Ishikawa (cell line): ENCODE measurements around the gene NOA1.

Experiments used
- CEBPB ChIP-seq: IDR thresholded peaks from 2 replicates; pipeline ENCODE4 v1.6.1; 2012
- CREB1 ChIP-seq: IDR thresholded peaks from 2 replicates; pipeline ENCODE4 v1.6.1; 2012; ENCODE audit warnings: low read depth
- EGR1 ChIP-seq: IDR thresholded peaks from 2 replicates; pipeline ENCODE4 v1.6.1; 2012
- EP300 ChIP-seq: IDR thresholded peaks from 2 replicates; pipeline ENCODE4 v1.6.1; 2012; ENCODE audit warnings: borderline replicate concordance
- FOXM1 ChIP-seq: IDR thresholded peaks from 2 replicates; pipeline ENCODE4 v1.6.1; 2012; ENCODE audit warnings: low read depth, borderline replicate concordance
- NFIC ChIP-seq: IDR thresholded peaks from 2 replicates; pipeline ENCODE4 v1.6.1; 2012
- RAD21 ChIP-seq: IDR thresholded peaks from 2 replicates; pipeline ENCODE4 v1.6.1; 2012; ENCODE audit warnings: low read depth
- TAF1 ChIP-seq: IDR thresholded peaks from 2 replicates; pipeline ENCODE4 v1.6.1; 2012; ENCODE audit warnings: low read depth, mild to moderate bottlenecking
- TCF12 ChIP-seq: IDR thresholded peaks from 2 replicates; pipeline ENCODE4 v1.6.1; 2012; ENCODE audit warnings: low read depth
- TEAD4 ChIP-seq: IDR thresholded peaks from 2 replicates; pipeline ENCODE4 v1.6.1; 2012
- YY1 ChIP-seq: IDR thresholded peaks from 2 replicates; pipeline ENCODE4 v1.6.1; 2012; ENCODE audit warnings: low read depth
- ZBTB7A ChIP-seq: IDR thresholded peaks from 2 replicates; pipeline ENCODE4 v1.6.1; 2012; ENCODE audit warnings: low read depth
- TF ChIP-seq, protein P1 (sequence below): IDR thresholded peaks from 2 replicates; pipeline ENCODE4 v1.6.1; 2012; ENCODE audit warnings: low read depth, mild to moderate bottlenecking
- TF ChIP-seq, protein P2 (sequence below): IDR thresholded peaks from 2 replicates; pipeline ENCODE4 v1.6.1; 2012
- TF ChIP-seq, protein P3 (sequence below): IDR thresholded peaks from 2 replicates; pipeline ENCODE4 v1.6.1; 2012

The NOA1 gene

DNA sequence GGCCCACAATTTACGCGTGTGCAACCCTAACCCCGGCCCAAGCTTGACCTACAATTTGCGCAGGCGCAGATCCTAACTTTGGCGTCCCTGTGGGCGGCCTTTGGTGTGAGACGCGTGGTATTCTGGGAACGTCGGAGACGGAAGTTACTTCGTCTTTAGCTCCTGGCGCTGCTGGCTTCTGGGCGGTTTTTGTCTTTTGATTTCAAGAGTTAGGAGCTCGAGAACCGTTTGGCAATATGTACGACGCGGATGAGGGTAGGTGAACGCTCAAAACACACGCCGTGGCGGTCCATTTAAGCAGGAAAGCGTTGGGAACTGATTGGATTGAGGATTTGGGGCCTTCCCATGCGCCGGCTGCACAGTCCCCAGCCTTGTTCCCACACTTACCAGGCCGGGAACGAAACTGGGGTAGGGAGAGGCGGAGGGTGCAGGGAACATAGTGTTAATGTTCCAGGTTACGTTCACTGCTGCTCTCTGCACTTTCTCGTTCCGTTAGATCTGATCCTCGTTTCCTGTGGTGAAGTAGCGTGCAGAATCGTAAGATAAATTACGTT lies 1.4 kb upstream of the NOA1 start, which contains the start of gene POLR2B:
TSS of gene POLR2B (plus strand) at position 147 of the 554 bp plus-strand sequence. CDS start at position 237, 90 bp downstream.
- TF ChIP-seq YY1 (no peak), CREB1 (peak; percentile 66), EP300 (no peak), RAD21 (no peak), TAF1 (peak; percentile 75), ZBTB7A (no peak), TCF12 (0 out of 2 replicates have a peak, but pooled peaks have one; percentile 27), TEAD4 (no peak), CEBPB (no peak), EGR1 (no peak), FOXM1 (peak; percentile 38; the same call in 1 of the 2 replicates), NFIC (0 out of 2 replicates have a peak, but pooled peaks have one; percentile 11)
- TF ChIP-seq, protein P1, sequence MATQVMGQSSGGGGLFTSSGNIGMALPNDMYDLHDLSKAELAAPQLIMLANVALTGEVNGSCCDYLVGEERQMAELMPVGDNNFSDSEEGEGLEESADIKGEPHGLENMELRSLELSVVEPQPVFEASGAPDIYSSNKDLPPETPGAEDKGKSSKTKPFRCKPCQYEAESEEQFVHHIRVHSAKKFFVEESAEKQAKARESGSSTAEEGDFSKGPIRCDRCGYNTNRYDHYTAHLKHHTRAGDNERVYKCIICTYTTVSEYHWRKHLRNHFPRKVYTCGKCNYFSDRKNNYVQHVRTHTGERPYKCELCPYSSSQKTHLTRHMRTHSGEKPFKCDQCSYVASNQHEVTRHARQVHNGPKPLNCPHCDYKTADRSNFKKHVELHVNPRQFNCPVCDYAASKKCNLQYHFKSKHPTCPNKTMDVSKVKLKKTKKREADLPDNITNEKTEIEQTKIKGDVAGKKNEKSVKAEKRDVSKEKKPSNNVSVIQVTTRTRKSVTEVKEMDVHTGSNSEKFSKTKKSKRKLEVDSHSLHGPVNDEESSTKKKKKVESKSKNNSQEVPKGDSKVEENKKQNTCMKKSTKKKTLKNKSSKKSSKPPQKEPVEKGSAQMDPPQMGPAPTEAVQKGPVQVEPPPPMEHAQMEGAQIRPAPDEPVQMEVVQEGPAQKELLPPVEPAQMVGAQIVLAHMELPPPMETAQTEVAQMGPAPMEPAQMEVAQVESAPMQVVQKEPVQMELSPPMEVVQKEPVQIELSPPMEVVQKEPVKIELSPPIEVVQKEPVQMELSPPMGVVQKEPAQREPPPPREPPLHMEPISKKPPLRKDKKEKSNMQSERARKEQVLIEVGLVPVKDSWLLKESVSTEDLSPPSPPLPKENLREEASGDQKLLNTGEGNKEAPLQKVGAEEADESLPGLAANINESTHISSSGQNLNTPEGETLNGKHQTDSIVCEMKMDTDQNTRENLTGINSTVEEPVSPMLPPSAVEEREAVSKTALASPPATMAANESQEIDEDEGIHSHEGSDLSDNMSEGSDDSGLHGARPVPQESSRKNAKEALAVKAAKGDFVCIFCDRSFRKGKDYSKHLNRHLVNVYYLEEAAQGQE: no peak
- TF ChIP-seq, protein P2, sequence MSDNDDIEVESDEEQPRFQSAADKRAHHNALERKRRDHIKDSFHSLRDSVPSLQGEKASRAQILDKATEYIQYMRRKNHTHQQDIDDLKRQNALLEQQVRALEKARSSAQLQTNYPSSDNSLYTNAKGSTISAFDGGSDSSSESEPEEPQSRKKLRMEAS: peak; percentile 84
- TF ChIP-seq, protein P3, sequence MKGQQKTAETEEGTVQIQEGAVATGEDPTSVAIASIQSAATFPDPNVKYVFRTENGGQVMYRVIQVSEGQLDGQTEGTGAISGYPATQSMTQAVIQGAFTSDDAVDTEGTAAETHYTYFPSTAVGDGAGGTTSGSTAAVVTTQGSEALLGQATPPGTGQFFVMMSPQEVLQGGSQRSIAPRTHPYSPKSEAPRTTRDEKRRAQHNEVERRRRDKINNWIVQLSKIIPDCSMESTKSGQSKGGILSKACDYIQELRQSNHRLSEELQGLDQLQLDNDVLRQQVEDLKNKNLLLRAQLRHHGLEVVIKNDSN: no peak

DNA sequence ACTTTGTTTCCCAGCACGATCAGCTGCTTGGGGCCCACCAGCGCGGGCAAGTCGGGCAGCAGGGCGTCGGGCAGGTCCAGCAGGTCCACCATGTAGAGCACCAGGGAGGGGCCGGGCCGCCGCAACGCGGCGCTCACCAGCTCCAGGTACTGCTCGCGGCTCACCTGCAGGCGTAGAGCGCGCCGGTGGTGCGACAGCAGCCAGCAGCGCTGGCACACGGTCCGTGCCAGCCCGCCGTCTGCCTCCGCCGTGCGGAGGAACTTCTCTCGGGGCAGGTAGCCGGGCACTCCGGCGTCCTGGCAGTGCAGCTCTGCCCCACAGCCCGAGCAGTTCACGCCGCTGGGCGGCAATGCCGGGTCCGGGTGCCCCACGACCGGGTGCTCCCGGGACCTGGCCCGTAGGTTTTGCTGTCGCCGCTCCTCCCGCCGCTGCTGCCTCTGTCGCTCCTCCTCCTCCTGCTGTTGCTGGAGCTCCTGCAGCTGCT lies 527 bp downstream of the NOA1 start:
- peak; percentile 21; the same call in 1 of the 2 replicates for TF ChIP-seq NFIC
- 0 out of 2 replicates have a peak, but pooled peaks have one; percentile 24 for TF ChIP-seq YY1
- TF ChIP-seq, protein P1: peak; percentile 9; the same call in 1 of the 2 replicates
- TF ChIP-seq, protein P2: peak; percentile 8; the same call in 1 of the 2 replicates
- no peak for TF ChIP-seq ZBTB7A
- TF ChIP-seq CREB1: no peak

DNA sequence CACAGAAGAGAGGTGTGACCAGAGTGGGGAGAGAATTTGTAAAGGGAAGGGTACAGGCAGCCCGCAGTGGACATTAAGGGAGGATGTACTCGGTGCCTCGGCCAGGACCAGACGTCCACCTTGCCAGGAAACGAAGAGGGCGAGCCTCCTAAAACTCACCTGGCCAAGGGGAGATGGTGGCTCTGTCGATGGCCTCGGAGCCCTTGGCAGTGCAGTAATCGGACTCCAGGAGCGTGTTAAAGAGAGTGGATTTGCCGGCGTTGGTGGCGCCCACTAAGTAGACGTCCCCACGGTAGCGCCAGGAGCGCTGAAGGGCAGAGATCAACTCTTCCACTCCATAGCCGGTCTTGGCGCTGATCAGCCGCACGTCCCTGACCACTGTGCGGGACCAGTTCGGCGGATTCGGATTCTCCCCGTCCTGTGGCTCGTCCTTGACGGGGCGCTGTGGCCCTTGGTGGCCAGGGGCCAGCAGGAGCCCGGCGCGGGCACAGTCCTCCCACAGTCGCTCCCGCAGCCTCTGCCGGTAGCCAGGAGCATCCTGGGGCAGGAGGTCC lies 1.0 kb downstream of the NOA1 start:
- TF ChIP-seq FOXM1 (no peak), TEAD4 (no peak), RAD21 (no peak), ZBTB7A (no peak), TCF12 (no peak)

DNA sequence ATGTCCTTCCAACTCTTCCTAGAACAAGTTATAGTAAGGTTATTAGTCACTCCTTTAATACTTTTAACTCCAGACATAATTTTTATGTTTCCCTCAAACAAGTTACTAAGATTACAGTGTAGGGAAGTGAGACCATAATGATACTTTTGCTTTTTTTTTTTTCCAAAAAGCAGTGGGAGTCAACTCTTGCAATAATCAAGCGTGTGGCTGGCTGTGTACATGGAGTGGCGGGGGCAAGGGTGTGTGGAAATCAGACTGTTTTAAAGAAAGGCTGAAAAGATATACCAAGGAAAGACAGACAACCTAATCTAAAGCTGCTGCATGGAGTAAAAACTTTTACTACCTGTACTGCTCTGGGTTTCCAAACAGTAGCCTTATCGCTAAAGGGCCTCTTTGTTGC lies 4.1 kb downstream of the NOA1 start:
- TF ChIP-seq TEAD4 (no peak), EGR1 (no peak), EP300 (no peak), CEBPB (no peak), ZBTB7A (no peak), RAD21 (no peak), TCF12 (no peak), YY1 (no peak), TAF1 (no peak), NFIC (no peak), CREB1 (no peak), FOXM1 (no peak)
- TF ChIP-seq, protein P2: no peak
- TF ChIP-seq, protein P3: no peak
- TF ChIP-seq, protein P1: no peak
